ENCODE results near the gene G6PC1.
A peak's percentile ranks its signal among the peaks of the same experiment; 100 is the strongest.

The G6PC1 gene

GRCh38 chr17:42928714-42929496 lies 28.3 kb downstream of the G6PC1 start:
- TF ChIP-seq CTCF (IDR thresholded peaks at IDR 0.05; ENCODE audit: insufficient read depth, low read length, poor library complexity, severe bottlenecking): peak; percentile 58
- TF ChIP-seq EZH2phosphoT487 (conservative IDR thresholded peaks at IDR 0.05; ENCODE audit: low read length): no peak
- Histone ChIP-seq H3K9me2 (replicated peaks; ENCODE audit: insufficient read depth, low read length) (no peaks in the 10 kb centered on the region), H3K4me2 (ENCODE audit: low read depth, low read length, poor library complexity, severe bottlenecking) (peak overlapping the region; percentile 5), H3K4me3 (ENCODE audit: insufficient read depth, low read length, poor library complexity, severe bottlenecking) (no peak overlapping the region), H3K27ac (ENCODE audit: low read depth, low read length) (no peak overlapping the region), H3K27me3 (ENCODE audit: low read length) (no peaks in the 10 kb centered on the region), H3F3A (ENCODE audit: insufficient read depth) (no peaks in the 10 kb centered on the region), H3K79me2 (ENCODE audit: insufficient read depth, low read length) (no peaks in the 10 kb centered on the region), H3K9ac (ENCODE audit: low read length) (0 out of 2 replicates have a peak overlapping the region, but pooled peaks have one; percentile 13), H3K36me3 (ENCODE audit: low read length) (no peaks in the 10 kb centered on the region), H3K9me3 (ENCODE audit: insufficient read depth, low read length) (no peaks in the 10 kb centered on the region), H4K20me1 (ENCODE audit: low read depth, low read length) (no peaks in the 10 kb centered on the region), H2AFZ (ENCODE audit: low read depth, low read length, severe bottlenecking) (peak overlapping the region; percentile 78)

- Histone ChIP-seq H3K9ac (ENCODE audit: low read length) (no peak overlapping the region), H3K36me3 (ENCODE audit: low read length) (no peaks in the 10 kb centered on the region), H3K9me3 (ENCODE audit: insufficient read depth, low read length) (no peaks in the 10 kb centered on the region), H3F3A (ENCODE audit: insufficient read depth) (no peaks in the 10 kb centered on the region), H3K27ac (ENCODE audit: low read depth, low read length) (no peak overlapping the region), H3K79me2 (ENCODE audit: insufficient read depth, low read length) (no peaks in the 10 kb centered on the region), H4K20me1 (ENCODE audit: low read depth, low read length) (no peaks in the 10 kb centered on the region), H3K27me3 (ENCODE audit: low read length) (no peaks in the 10 kb centered on the region), H3K4me2 (ENCODE audit: low read depth, low read length, poor library complexity, severe bottlenecking) (no peak overlapping the region), H2AFZ (ENCODE audit: low read depth, low read length, severe bottlenecking) (peak overlapping the region; percentile 78), H3K9me2 (replicated peaks; ENCODE audit: insufficient read depth, low read length) (no peaks in the 10 kb centered on the region), H3K4me3 (ENCODE audit: insufficient read depth, low read length, poor library complexity, severe bottlenecking) (no peak overlapping the region)
- TF ChIP-seq CTCF (IDR thresholded peaks at IDR 0.05; ENCODE audit: insufficient read depth, low read length, poor library complexity, severe bottlenecking) (no peak), EZH2phosphoT487 (conservative IDR thresholded peaks at IDR 0.05; ENCODE audit: low read length) (no peak)
Measured at GRCh38 chr17:42929497-42929844, 28.9 kb downstream of the G6PC1 start.

- no peak overlapping the region for H3K4me3 ChIP-seq (ENCODE audit: insufficient read depth, low read length, poor library complexity, severe bottlenecking)
Measured at GRCh38 chr17:42937712-42938596, 37.4 kb downstream of the G6PC1 start.

More at GRCh38 chr17:42937712-42938596, 37.4 kb downstream of the G6PC1 start:
- TF ChIP-seq EZH2phosphoT487 (conservative IDR thresholded peaks at IDR 0.05; ENCODE audit: low read length) (no peak), CTCF (IDR thresholded peaks at IDR 0.05; ENCODE audit: insufficient read depth, low read length, poor library complexity, severe bottlenecking) (peak; percentile 42)
- Histone ChIP-seq H4K20me1 (ENCODE audit: low read depth, low read length) (no peaks in the 10 kb centered on the region), H3F3A (ENCODE audit: insufficient read depth) (no peaks in the 10 kb centered on the region), H3K27ac (ENCODE audit: low read depth, low read length) (no peak overlapping the region), H3K36me3 (ENCODE audit: low read length) (no peaks in the 10 kb centered on the region), H3K9ac (ENCODE audit: low read length) (no peak overlapping the region), H3K9me2 (replicated peaks; ENCODE audit: insufficient read depth, low read length) (no peaks in the 10 kb centered on the region), H3K79me2 (ENCODE audit: insufficient read depth, low read length) (no peaks in the 10 kb centered on the region), H3K27me3 (ENCODE audit: low read length) (no peaks in the 10 kb centered on the region), H3K4me2 (ENCODE audit: low read depth, low read length, poor library complexity, severe bottlenecking) (no peak overlapping the region), H2AFZ (ENCODE audit: low read depth, low read length, severe bottlenecking) (no peak overlapping the region), H3K9me3 (ENCODE audit: insufficient read depth, low read length) (no peaks in the 10 kb centered on the region)
